Retinal pigment epithelial cell (primary cell): ENCODE measurements around the gene BTBD16.

Source experiments
- DNase-seq: peaks from one replicate; pipeline ENCODE4 v3.0.0-alpha.2; 2010; ENCODE audit warnings: low read depth
- H3K4me3 ChIP-seq: 2 replicates; pipeline ENCODE4 v1.5.1; 2011; ENCODE audit warnings: mild to moderate bottlenecking, low read length, control low read depth, moderate library complexity
- CTCF ChIP-seq: conservative IDR thresholded peaks from 2 replicates; pipeline ENCODE4 v1.5.1; 2011; ENCODE audit warnings: low read depth, low read length, control low read depth, inconsistent platforms

Gene BTBD16

GRCh38 chr10:122246830-122247520 is 24.1 kb upstream of the BTBD16 start:
- DNase-seq, result no peak
- TF ChIP-seq CTCF, result no peak
- no peak overlapping the region for H3K4me3 ChIP-seq

DNA sequence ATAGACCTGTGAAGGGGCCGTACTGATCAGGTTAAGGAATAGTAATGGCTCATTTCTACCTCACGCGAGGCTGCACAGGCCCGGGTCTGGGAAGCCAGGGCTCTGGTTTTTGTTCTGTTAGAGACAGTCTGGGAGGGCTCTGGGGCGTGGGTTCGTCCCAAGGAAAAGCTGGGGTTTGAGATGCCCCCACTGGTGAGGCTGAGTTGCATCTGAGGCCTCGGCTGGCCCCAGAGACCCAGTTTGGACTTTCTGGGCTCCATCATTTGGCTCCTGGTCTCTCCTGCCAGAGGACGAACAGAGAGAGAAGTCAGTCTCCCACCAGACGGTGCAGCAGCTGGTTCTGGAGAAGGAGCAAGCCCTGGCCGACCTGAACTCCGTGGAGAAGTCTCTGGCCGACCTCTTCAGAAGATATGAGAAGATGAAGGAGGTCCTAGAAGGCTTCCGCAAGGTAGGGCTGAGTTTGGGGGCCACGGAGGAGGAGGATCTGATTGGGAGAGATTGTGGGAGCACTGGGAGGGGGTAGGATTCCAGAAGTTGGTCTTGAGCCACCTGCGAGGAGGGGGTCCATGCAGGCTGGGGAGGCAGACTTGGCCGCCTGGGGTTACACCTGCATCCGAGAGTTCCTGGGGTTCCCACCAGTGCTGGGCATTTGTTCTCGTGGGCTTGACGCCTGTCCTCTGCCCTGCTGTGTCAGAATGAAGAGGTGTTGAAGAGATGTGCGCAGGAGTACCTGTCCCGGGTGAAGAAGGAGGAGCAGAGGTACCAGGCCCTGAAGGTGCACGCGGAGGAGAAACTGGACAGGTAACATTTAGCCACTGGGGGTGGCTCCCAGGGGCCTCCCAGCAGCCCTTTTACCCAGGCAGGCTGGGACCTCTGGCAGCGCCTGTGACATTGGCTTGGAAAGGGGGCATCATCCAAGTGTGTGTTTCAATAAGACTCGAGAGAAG is 22.5 kb upstream of the BTBD16 start:
- DNase-seq, result no peak
- H3K4me3 ChIP-seq, result no peak overlapping the region
- TF ChIP-seq CTCF, result no peak

GRCh38 chr10:122249303-122249850 is 21.7 kb upstream of the BTBD16 start:
- H3K4me3 ChIP-seq, result no peak overlapping the region
- no peak for DNase-seq
- no peak for TF ChIP-seq CTCF

GRCh38 chr10:122249991-122250750 is 20.9 kb upstream of the BTBD16 start:
- H3K4me3 ChIP-seq, result no peak overlapping the region
- DNase-seq, result no peak
- TF ChIP-seq CTCF, result no peak

- no peak for TF ChIP-seq CTCF
- no peak overlapping the region for H3K4me3 ChIP-seq
- no peak for DNase-seq
Measured at GRCh38 chr10:122251459-122252255, 19.4 kb upstream of the BTBD16 start.

GRCh38 chr10:122252805-122253204 is 18.3 kb upstream of the BTBD16 start:
- no peak overlapping the region for H3K4me3 ChIP-seq
- DNase-seq, result no peak
- TF ChIP-seq CTCF, result no peak
